Fibroblast of lung (primary cell): Measurements from ENCODE around the gene ALS2. TPM values are rescaled to one million over a fixed set of nuclear protein-coding genes. Genes with fewer than 3 reads are reported as not detected.

ENCODE experiments used
- DNase-seq, 2 donors: peaks; one replicate each; pipeline versions ENCODE4 v3.0.0 to v3.0.0-alpha.2; 2010; ENCODE audit warnings: low read depth in 2 of 2
- H2AFZ ChIP-seq: 2 replicates; pipeline ENCODE4 v1.5.1; 2012; ENCODE audit warnings: low read length, control low read depth, inconsistent platforms
- H3K27ac ChIP-seq: 2 replicates; pipeline ENCODE4 v1.5.1; 2011; ENCODE audit warnings: low read length, control low read depth; ENCODE audit not compliant: insufficient read depth
- H3K27me3 ChIP-seq: 2 replicates; pipeline ENCODE4 v1.5.1; 2011; ENCODE audit warnings: mild to moderate bottlenecking, low read length; ENCODE audit not compliant: control insufficient read depth, insufficient read depth
- H3K36me3 ChIP-seq: 2 replicates; pipeline ENCODE4 v1.5.1; 2011; ENCODE audit warnings: low read length; ENCODE audit not compliant: control insufficient read depth, insufficient read depth
- H3K4me1 ChIP-seq: 2 replicates; pipeline ENCODE4 v1.5.1; 2011; ENCODE audit warnings: low read length; ENCODE audit not compliant: control insufficient read depth, insufficient read depth; ENCODE audit errors: extremely low read depth
- H3K4me2 ChIP-seq: 2 replicates; pipeline ENCODE4 v1.5.1; 2011; ENCODE audit warnings: low read length, control low read depth; ENCODE audit not compliant: insufficient read depth; ENCODE audit errors: extremely low read depth
- H3K4me3 ChIP-seq, 4 experiments: fragments of 200-600 bp in 1 of 4; sonication (generic) in 1 of 4; replicated peaks in 1 of 4; 2 replicates each; pipeline ENCODE4 v1.5.1; 2011 to 2016; ENCODE audit warnings: low read length in 4 of 4, low read depth in 3 of 4, mild to moderate bottlenecking in 3 of 4, control low read depth in 2 of 4, inconsistent platforms in 1 of 4, mixed read lengths in 1 of 4; ENCODE audit not compliant: insufficient read depth in 1 of 4; ENCODE audit errors: control extremely low read depth in 1 of 4
- H3K79me2 ChIP-seq: 2 replicates; pipeline ENCODE4 v1.5.1; 2012; ENCODE audit warnings: mild to moderate bottlenecking, low read length, inconsistent platforms; ENCODE audit not compliant: control insufficient read depth, insufficient read depth
- H3K9ac ChIP-seq: 2 replicates; pipeline ENCODE4 v1.5.1; 2011; ENCODE audit warnings: mild to moderate bottlenecking, low read length, control low read depth; ENCODE audit not compliant: insufficient read depth
- H3K9me3 ChIP-seq: 2 replicates; pipeline ENCODE4 v1.5.1; 2012; ENCODE audit warnings: low read depth, low read length; ENCODE audit not compliant: control insufficient read depth, insufficient read depth
- H4K20me1 ChIP-seq: 2 replicates; pipeline ENCODE4 v1.5.1; 2011; ENCODE audit warnings: low read length; ENCODE audit not compliant: control insufficient read depth, insufficient read depth; ENCODE audit errors: extremely low read depth
- CTCF ChIP-seq, 2 donors: IDR thresholded peaks in 1 of 2; conservative IDR thresholded peaks in 1 of 2; 1 replicate in 1 of 2; 2 replicates in 1 of 2; pipeline ENCODE4 v1.5.1; 2011 to 2012; ENCODE audit warnings: low read length in 2 of 2, control low read depth in 1 of 2, inconsistent platforms in 1 of 2, low read depth in 1 of 2, mild to moderate bottlenecking in 1 of 2
- EZH2 ChIP-seq: IDR thresholded peaks from 2 replicates; pipeline ENCODE4 v1.5.1; 2012; ENCODE audit warnings: low read length, control low read depth, mild to moderate bottlenecking; ENCODE audit errors: missing control alignments
- polyA plus RNA-seq, 2 donors: library from polyadenylated mRNA; depleted of rRNA in 1 of 2; stranded (reverse) in 1 of 2; unstranded in 1 of 2; fragments of >200 nt; gene quantifications; 2 replicates each; pipeline ENCODE4 v1.2.1, GENCODE V29; 2011 to 2012; ENCODE audit warnings: missing spikeins in 1 of 2
- total RNA-seq: library from RNA; depleted of rRNA; stranded (reverse); fragments of >200 nt; gene quantifications from 2 replicates; pipeline ENCODE4 v1.2.1, GENCODE V29; 2014

Gene ALS2
- total and polyA plus RNA-seq, 2 donors (not counting 1 experiment from before 2014, with no cell fraction given): 21.8 to 30.9 TPM

- no peak for TF ChIP-seq CTCF (conservative IDR thresholded peaks at IDR 0.05 in 1 of 2, IDR thresholded peaks at IDR 0.05 in 1 of 2; ENCODE audit: low read depth in 1 of 2, low read length in 2 of 2)
- no peak for TF ChIP-seq EZH2
- no peak for DNase-seq
- peaks cover 2% of the 10 kb centered on the region for H3K36me3 ChIP-seq
- no peak overlapping the region for H3K9ac ChIP-seq
- no peaks in the 10 kb centered on the region for H3K4me1 ChIP-seq
- H3K9me3 ChIP-seq: no peaks in the 10 kb centered on the region
- no peaks in the 10 kb centered on the region for H3K27me3 ChIP-seq
- no peak overlapping the region for H3K27ac ChIP-seq
- no peak overlapping the region for H3K4me3 ChIP-seq
- no peaks in the 10 kb centered on the region for H3K79me2 ChIP-seq
- H2AFZ ChIP-seq: no peak overlapping the region
- no peak overlapping the region for H3K4me2 ChIP-seq
- no peaks in the 10 kb centered on the region for H4K20me1 ChIP-seq
Observed at GRCh38 chr2:201709049-201709448, 71.7 kb downstream of the ALS2 start.

- no peaks in the 10 kb centered on the region for H3K79me2 ChIP-seq
- H3K36me3 ChIP-seq: peaks cover 2% of the 10 kb centered on the region
- H3K9ac ChIP-seq: no peak overlapping the region
- H3K4me1 ChIP-seq: no peaks in the 10 kb centered on the region
- no peaks in the 10 kb centered on the region for H3K9me3 ChIP-seq
- DNase-seq: peak; percentile 51 to 62
- H3K4me2 ChIP-seq: no peak overlapping the region
- no peak overlapping the region for H2AFZ ChIP-seq
- no peaks in the 10 kb centered on the region for H3K27me3 ChIP-seq
- H3K27ac ChIP-seq: no peak overlapping the region
- no peak overlapping the region for H3K4me3 ChIP-seq
- TF ChIP-seq CTCF (conservative IDR thresholded peaks at IDR 0.05 in 1 of 2, IDR thresholded peaks at IDR 0.05 in 1 of 2; ENCODE audit: low read depth in 1 of 2, low read length in 2 of 2) (peak; percentile 44 to 53), EZH2 (no peak)
- H4K20me1 ChIP-seq: no peaks in the 10 kb centered on the region
Observed at GRCh38 chr2:201707753-201708152, 73.0 kb downstream of the ALS2 start.

- no peak overlapping the region for H3K9ac ChIP-seq
- no peak overlapping the region for H3K27ac ChIP-seq
- no peak overlapping the region for H2AFZ ChIP-seq
- H3K36me3 ChIP-seq: peaks cover 2% of the 10 kb centered on the region
- TF ChIP-seq CTCF (conservative IDR thresholded peaks at IDR 0.05 in 1 of 2, IDR thresholded peaks at IDR 0.05 in 1 of 2; ENCODE audit: low read depth in 1 of 2, low read length in 2 of 2) (no peak), EZH2 (no peak)
- no peaks in the 10 kb centered on the region for H3K4me1 ChIP-seq
- H3K79me2 ChIP-seq: no peaks in the 10 kb centered on the region
- no peaks in the 10 kb centered on the region for H3K9me3 ChIP-seq
- no peak overlapping the region for H3K4me2 ChIP-seq
- no peaks in the 10 kb centered on the region for H4K20me1 ChIP-seq
- no peak overlapping the region for H3K4me3 ChIP-seq
- no peak for DNase-seq
- H3K27me3 ChIP-seq: no peaks in the 10 kb centered on the region
Observed at GRCh38 chr2:201707142-201707541, 73.6 kb downstream of the ALS2 start.
